IMR-90 (cell line): ENCODE data around the gene BCL2. TPM values are rescaled to one million over a fixed set of nuclear protein-coding genes. Genes with fewer than 3 reads are reported as not detected.
A peak's percentile ranks its signal among the peaks of the same experiment; 100 is the strongest.

Experiments used
- ATAC-seq: fragments of 200-7000 bp; cut with Tn5 transposase; 2 replicates; pipeline ENCODE4 v1.9.1; 2020; ENCODE audit warnings: low read depth, mild to moderate bottlenecking, moderate library complexity
- BruUV-seq: library from RNA; stranded (reverse); fragments of 400-500 nt; replicated peaks from 2 replicates; lab custom pipeline; 2021; lab: Mats Ljungman, UMichigan
- CTCF ChIA-PET: fragments of 300-600 bp; formaldehyde crosslinking; extraction: SDS; loops from one replicate; lab custom pipeline; 2021; ENCODE audit warnings: antibody characterized with exemption; lab: Yijun Ruan, JAX
- POLR2A ChIA-PET: fragments of 300-600 bp; sonication (Branson Sonifier 250); formaldehyde crosslinking; loops from one replicate; lab custom pipeline; 2022; ENCODE audit warnings: antibody characterized with exemption; ENCODE audit not compliant: unreplicated experiment; lab: Charles Lee
- DNase-seq: peaks from one replicate; pipeline ENCODE4 v3.0.0; 2013
- H2AFZ ChIP-seq: replicated peaks from 2 replicates; pipeline ENCODE3; 2013; ENCODE audit warnings: low read length, mild to moderate bottlenecking; ENCODE audit not compliant: poor library complexity
- H2AK5ac ChIP-seq: 2 replicates; pipeline ENCODE4 v1.6.1; 2013; ENCODE audit warnings: low read depth, low read length, inconsistent platforms
- H2AK9ac ChIP-seq: replicated peaks from 2 replicates; pipeline ENCODE3; 2013; ENCODE audit warnings: mild to moderate bottlenecking, low read depth, low read length, moderate library complexity; ENCODE audit not compliant: poor library complexity
- H2BK120ac ChIP-seq: 2 replicates; pipeline ENCODE4 v1.6.1; 2013; ENCODE audit warnings: low read depth, low read length, inconsistent platforms
- H2BK15ac ChIP-seq: 3 replicates; pipeline ENCODE4 v1.6.1; 2013; ENCODE audit warnings: low read depth, low read length, inconsistent platforms
- H2BK20ac ChIP-seq: 2 replicates; pipeline ENCODE4 v1.6.1; 2013; ENCODE audit warnings: low read depth, mild to moderate bottlenecking, inconsistent platforms, low read length, moderate library complexity
- H2BK5ac ChIP-seq: 2 replicates; pipeline ENCODE4 v1.6.1; 2013; ENCODE audit warnings: mild to moderate bottlenecking, low read depth, low read length, inconsistent platforms; ENCODE audit not compliant: poor library complexity, severe bottlenecking
- H3K14ac ChIP-seq: replicated peaks from 2 replicates; pipeline ENCODE4 v1.6.1; 2013; ENCODE audit warnings: low read depth, low read length, inconsistent platforms
- H3K18ac ChIP-seq: 2 replicates; pipeline ENCODE4 v1.6.1; 2013; ENCODE audit warnings: low read depth, low read length, control low read depth
- H3K23ac ChIP-seq: 2 replicates; pipeline ENCODE4 v1.6.1; 2013; ENCODE audit warnings: low read depth, low read length, inconsistent platforms
- H3K27ac ChIP-seq: 2 replicates; pipeline ENCODE4 v1.5.1; 2013; ENCODE audit warnings: mild to moderate bottlenecking, control low read depth, low read length; ENCODE audit not compliant: insufficient read depth
- H3K27me3 ChIP-seq: 2 replicates; pipeline ENCODE4 v1.6.1; 2013; ENCODE audit warnings: low read length; ENCODE audit not compliant: control insufficient read depth, insufficient read depth
- H3K36me3 ChIP-seq: 2 replicates; pipeline ENCODE4 v1.6.1; 2013; ENCODE audit warnings: low read length, mixed read lengths; ENCODE audit not compliant: control insufficient read depth, insufficient read depth
- H3K4ac ChIP-seq: 2 replicates; pipeline ENCODE4 v1.6.1; 2013; ENCODE audit warnings: low read depth, low read length, inconsistent platforms
- H3K4me1 ChIP-seq: 2 replicates; pipeline ENCODE4 v1.6.1; 2013; ENCODE audit warnings: low read length, mixed read lengths; ENCODE audit not compliant: control insufficient read depth, insufficient read depth
- H3K4me2 ChIP-seq: 2 replicates; pipeline ENCODE4 v1.6.1; 2013; ENCODE audit warnings: low read depth, mild to moderate bottlenecking, control low read depth, low read length, moderate library complexity
- H3K4me3 ChIP-seq: 2 replicates; pipeline ENCODE4 v1.5.1; 2013; ENCODE audit warnings: low read depth, mild to moderate bottlenecking, control low read depth, low read length, moderate library complexity; ENCODE audit not compliant: insufficient read depth
- H3K56ac ChIP-seq: 2 replicates; pipeline ENCODE4 v1.6.1; 2013; ENCODE audit warnings: low read length, inconsistent platforms; ENCODE audit not compliant: insufficient read depth; ENCODE audit errors: extremely low read depth
- H3K79me1 ChIP-seq, 2 experiments: 2 replicates each; pipeline ENCODE4 v1.6.1; 2013; ENCODE audit warnings: low read length in 2 of 2, inconsistent platforms in 1 of 2, low read depth in 1 of 2
- H3K9ac ChIP-seq: 2 replicates; pipeline ENCODE4 v1.6.1; 2013; ENCODE audit warnings: low read depth, low read length, control low read depth
- H3K9me1 ChIP-seq: 2 replicates; pipeline ENCODE4 v1.6.1; 2013; ENCODE audit warnings: low read length, inconsistent platforms; ENCODE audit not compliant: insufficient read depth
- H3K9me3 ChIP-seq: 2 replicates; pipeline ENCODE4 v1.6.1; 2013; ENCODE audit warnings: low read length; ENCODE audit not compliant: control insufficient read depth, insufficient read depth
- H4K20me1 ChIP-seq: 2 replicates; pipeline ENCODE4 v1.6.1; 2013; ENCODE audit warnings: low read length, inconsistent platforms; ENCODE audit not compliant: insufficient read depth
- H4K5ac ChIP-seq: 2 replicates; pipeline ENCODE4 v1.6.1; 2013; ENCODE audit warnings: mild to moderate bottlenecking, low read depth, low read length, control low read depth
- H4K8ac ChIP-seq, 2 experiments: 2 replicates each; pipeline ENCODE4 v1.6.1; 2013; ENCODE audit warnings: low read depth in 2 of 2, low read length in 2 of 2, control low read depth in 1 of 2, inconsistent platforms in 1 of 2
- H4K91ac ChIP-seq: 2 replicates; pipeline ENCODE4 v1.6.1; 2013; ENCODE audit warnings: low read depth, low read length, inconsistent platforms; ENCODE audit not compliant: insufficient read depth
- CTCF ChIP-seq: conservative IDR thresholded peaks from 2 replicates; pipeline ENCODE4 v1.5.1; 2012; ENCODE audit warnings: mild to moderate bottlenecking, low read depth, low read length, improper control_type of control experiment
- POLR2A ChIP-seq: IDR thresholded peaks from 2 replicates; pipeline ENCODE4 v1.6.1; 2012; ENCODE audit warnings: mild to moderate bottlenecking, low read depth, low read length
- RAD21 ChIP-seq: IDR thresholded peaks from 2 replicates; pipeline ENCODE4 v1.6.1; 2012; ENCODE audit warnings: low read length, improper control_type of control experiment
- SMC3 ChIP-seq: fragments of 150-350 bp; IDR thresholded peaks from 2 replicates; pipeline ENCODE4 v1.6.1; 2016; ENCODE audit warnings: low read depth, mild to moderate bottlenecking, antibody characterized with exemption, low read length, moderate library complexity
- WGBS, 2 experiments: methylation state at CpG; one replicate each; pipeline versions ENCODE4 v1.1.5 to v1.1.7; 2013; ENCODE audit warnings: missing lambda C conversion rate in 2 of 2; ENCODE audit not compliant: insufficient read length in 1 of 2; ENCODE audit errors: extremely low coverage in 2 of 2; 5-methylcytosine and 5-hydroxymethylcytosine counted together
- dilution Hi-C: fragments of 300-500 bp; cut with HindIII; formaldehyde crosslinking; loops from one replicate; pipeline ENCODE4 v1.14.3; 2018; ENCODE audit warnings: low sequenced_read_pairs; ENCODE audit not compliant: unreplicated experiment
- in situ Hi-C: fragments of 300-500 bp; cut with MboI; formaldehyde crosslinking; loops from 3 replicates; pipeline ENCODE4 v1.14.3; 2019; ENCODE audit warnings: low sequenced_read_pairs, inconsistent platforms, mixed read lengths
- intact Hi-C: fragments of 100-400 bp; cut with micrococcal nuclease; formaldehyde crosslinking; loops from 2 replicates; pipeline ENCODE4 v1.10.0; 2022
- polyA plus RNA-seq, 3 experiments: library from polyadenylated mRNA; depleted of rRNA; stranded (reverse); fragments of >200 nt; gene quantifications; 2 replicates each; pipeline ENCODE4 v1.2.3, GENCODE V29; 2012; ENCODE audit warnings: low replicate concordance in 1 of 3
- total RNA-seq: library from RNA; depleted of rRNA; stranded (reverse); fragments of >200 nt; gene quantifications from 2 replicates; pipeline ENCODE4 v1.2.3, GENCODE V29; 2012

Gene BCL2
- total and polyA plus RNA-seq, 2 of the 4 experiments (the other 2 are of a cell fraction): 0.24 to 0.54 TPM

- Histone ChIP-seq H2AK5ac (no peak overlapping the region), H3K56ac (no peak overlapping the region), H3K79me1 (peaks cover 14 to 23% of the 10 kb centered on the region in 2 experiments; a peak in 2 of 4 replicates), H3K4me1 (peaks cover 2% of the 10 kb centered on the region; the same call in 1 of the 2 replicates), H3K9me1 (no peaks in the 10 kb centered on the region), H4K8ac (no peak overlapping the region), H3K9ac (no peak overlapping the region), H3K4ac (no peak overlapping the region), H2AK9ac (no peak overlapping the region), H3K4me3 (no peak overlapping the region), H3K27ac (no peak overlapping the region), H4K20me1 (no peaks in the 10 kb centered on the region; the same call in 1 of the 2 replicates), H3K14ac (no peak overlapping the region), H3K9me3 (no peaks in the 10 kb centered on the region), H2BK5ac (no peak overlapping the region), H2BK120ac (no peak overlapping the region), H2BK15ac (no peak overlapping the region), H3K23ac (no peak overlapping the region), H3K18ac (no peak overlapping the region), H4K5ac (no peak overlapping the region), H3K4me2 (no peak overlapping the region), H2BK20ac (no peak overlapping the region), H3K36me3 (peaks cover 41% of the 10 kb centered on the region), H4K91ac (no peak overlapping the region), H2AFZ (no peak overlapping the region), H3K27me3 (no peaks in the 10 kb centered on the region)
- BruUV-seq: no TSS peak
- TF ChIP-seq RAD21 (peak; percentile 34; the same call in 1 of the 2 replicates), SMC3 (peak; percentile 39; the same call in 1 of the 2 replicates), CTCF (peak; percentile 40), POLR2A (no peak)
- intact Hi-C loops: loop anchor here (1.0 kb wide), 1 partner anchor 96 kb away; no protein-coding TSS in a partner anchor
- ChIA-PET POLR2A (no interaction called here), CTCF (interaction anchor here (0.6 kb wide), 1 partner anchor 54 kb away, joined by 3 read pairs; no protein-coding TSS in a partner anchor)
- dilution Hi-C loops: no loop called here
- in situ Hi-C loops: no loop called here
- WGBS, 2 experiments: 56% methylated on average over 5 of the region's 5 CpGs; no CpG with 5 or more reads in 1 of the 2 experiments
- peak; percentile 80 for ATAC-seq
- DNase-seq: peak; percentile 28
These were observed 22.6 kb upstream of the BCL2 start for GRCh38 chr18:63342206-63342605.
